Thyroid gland (tissue), 4 donors: ENCODE measurements around the gene ACAT2.

Experiments
- CTCF ChIP-seq, 6 experiments: fragments of 200-600 bp in 3 of 6; fragments of 450-650 bp in 3 of 6; sonication (generic) in 3 of 6; IDR thresholded peaks; one replicate each; pipeline ENCODE4 v1.5.1; 2016 to 2019; ENCODE audit warnings: antibody characterized with exemption in 6 of 6, mild to moderate bottlenecking in 2 of 6, inconsistent platforms in 1 of 6, moderate library complexity in 1 of 6
- POLR2A ChIP-seq, 2 donors: fragments of 450-650 bp; IDR thresholded peaks; one replicate each; pipeline ENCODE4 v1.6.1; 2017; ENCODE audit warnings: antibody characterized with exemption in 2 of 2, mild to moderate bottlenecking in 2 of 2, moderate library complexity in 1 of 2

GRCh38 chr6:159828074-159828473 lies 66.2 kb downstream of the ACAT2 start:
- TF ChIP-seq POLR2A (IDR thresholded peaks at IDR 0.05) (no peak), CTCF (IDR thresholded peaks at IDR 0.05) (no peak)
